ENCODE data around the gene KRT23. TPM values are rescaled to one million over a fixed set of nuclear protein-coding genes. Genes with fewer than 3 reads are reported as not detected.

The KRT23 gene
- total RNA-seq, 1 donor from 2014 or later: 0.60 TPM

- no peaks in the 10 kb centered on the region for H4K20me1 ChIP-seq (ENCODE audit: low read depth)
- H3K4me3 ChIP-seq: no peak overlapping the region
- no peaks in the 10 kb centered on the region for H3K36me3 ChIP-seq
- H3K4me1 ChIP-seq: peaks cover 47% of the 10 kb centered on the region
- no peak overlapping the region for H3K4me3 Mint-ChIP-seq
- no peak overlapping the region for H3K4me2 ChIP-seq
- no peak overlapping the region for H3K27ac ChIP-seq
- TF ChIP-seq EZH2phosphoT487 (IDR thresholded peaks at IDR 0.05) (no peak), EZH2 (IDR thresholded peaks at IDR 0.05) (no peak)
- TF ChIP-seq, protein P1, sequence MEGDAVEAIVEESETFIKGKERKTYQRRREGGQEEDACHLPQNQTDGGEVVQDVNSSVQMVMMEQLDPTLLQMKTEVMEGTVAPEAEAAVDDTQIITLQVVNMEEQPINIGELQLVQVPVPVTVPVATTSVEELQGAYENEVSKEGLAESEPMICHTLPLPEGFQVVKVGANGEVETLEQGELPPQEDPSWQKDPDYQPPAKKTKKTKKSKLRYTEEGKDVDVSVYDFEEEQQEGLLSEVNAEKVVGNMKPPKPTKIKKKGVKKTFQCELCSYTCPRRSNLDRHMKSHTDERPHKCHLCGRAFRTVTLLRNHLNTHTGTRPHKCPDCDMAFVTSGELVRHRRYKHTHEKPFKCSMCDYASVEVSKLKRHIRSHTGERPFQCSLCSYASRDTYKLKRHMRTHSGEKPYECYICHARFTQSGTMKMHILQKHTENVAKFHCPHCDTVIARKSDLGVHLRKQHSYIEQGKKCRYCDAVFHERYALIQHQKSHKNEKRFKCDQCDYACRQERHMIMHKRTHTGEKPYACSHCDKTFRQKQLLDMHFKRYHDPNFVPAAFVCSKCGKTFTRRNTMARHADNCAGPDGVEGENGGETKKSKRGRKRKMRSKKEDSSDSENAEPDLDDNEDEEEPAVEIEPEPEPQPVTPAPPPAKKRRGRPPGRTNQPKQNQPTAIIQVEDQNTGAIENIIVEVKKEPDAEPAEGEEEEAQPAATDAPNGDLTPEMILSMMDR (IDR thresholded peaks at IDR 0.05): no peak
- H3K27me3 ChIP-seq: no peaks in the 10 kb centered on the region
- H2AFZ ChIP-seq (replicated peaks): no peak overlapping the region
- peaks cover 32% of the 10 kb centered on the region for H3K4me1 Mint-ChIP-seq
- no peaks in the 10 kb centered on the region for H3K9me3 ChIP-seq (ENCODE audit: low read depth)
- peak overlapping the region; percentile 23 for H3K27ac Mint-ChIP-seq
- no peaks in the 10 kb centered on the region for H3K9me3 Mint-ChIP-seq
- DNase-seq (ENCODE audit: low spot score): no peak
- H3K27me3 Mint-ChIP-seq (ENCODE audit: insufficient read depth, low read depth): no peaks in the 10 kb centered on the region
- no peaks in the 10 kb centered on the region for H3K36me3 Mint-ChIP-seq
- peaks cover 36% of the 10 kb centered on the region for H3F3A ChIP-seq (ENCODE audit: low read depth)
- H3K9ac ChIP-seq: no peak overlapping the region
- no peaks in the 10 kb centered on the region for H3K79me2 ChIP-seq (ENCODE audit: low read depth)
These were observed 942 bp downstream of the KRT23 start for GRCh38 chr17:40936437-40936971.

GRCh38 chr17:40935624-40936023 is 1.8 kb downstream of the KRT23 start:
- DNase-seq (ENCODE audit: low spot score): no peak
- H3K4me3 ChIP-seq: no peak overlapping the region
- H3K4me1 ChIP-seq: peaks cover 50% of the 10 kb centered on the region
- H3K4me2 ChIP-seq: no peak overlapping the region
- Mint-ChIP-seq H3K36me3 (no peaks in the 10 kb centered on the region), H3K27ac (no peak overlapping the region), H3K9me3 (no peaks in the 10 kb centered on the region), H3K4me1 (peaks cover 32% of the 10 kb centered on the region), H3K27me3 (ENCODE audit: insufficient read depth, low read depth) (no peaks in the 10 kb centered on the region), H3K4me3 (no peak overlapping the region)
- H3K79me2 ChIP-seq (ENCODE audit: low read depth): no peaks in the 10 kb centered on the region
- peaks cover 40% of the 10 kb centered on the region for H3F3A ChIP-seq (ENCODE audit: low read depth)
- H3K27ac ChIP-seq: no peak overlapping the region
- H3K9ac ChIP-seq: no peak overlapping the region
- no peak overlapping the region for H2AFZ ChIP-seq (replicated peaks)
- H3K36me3 ChIP-seq: no peaks in the 10 kb centered on the region
- H3K9me3 ChIP-seq (ENCODE audit: low read depth): no peaks in the 10 kb centered on the region
- TF ChIP-seq EZH2phosphoT487 (IDR thresholded peaks at IDR 0.05) (no peak), EZH2 (IDR thresholded peaks at IDR 0.05) (no peak)
- TF ChIP-seq, protein P1 (IDR thresholded peaks at IDR 0.05): no peak
- no peaks in the 10 kb centered on the region for H4K20me1 ChIP-seq (ENCODE audit: low read depth)
- H3K27me3 ChIP-seq: no peaks in the 10 kb centered on the region

- no peaks in the 10 kb centered on the region for H3K36me3 ChIP-seq
- peaks cover 34% of the 10 kb centered on the region for H3F3A ChIP-seq (ENCODE audit: low read depth)
- no peaks in the 10 kb centered on the region for H3K9me3 Mint-ChIP-seq
- no peaks in the 10 kb centered on the region for H3K27me3 ChIP-seq
- no peaks in the 10 kb centered on the region for H4K20me1 ChIP-seq (ENCODE audit: low read depth)
- no peaks in the 10 kb centered on the region for H3K79me2 ChIP-seq (ENCODE audit: low read depth)
- no peaks in the 10 kb centered on the region for H3K27me3 Mint-ChIP-seq (ENCODE audit: insufficient read depth, low read depth)
- no peaks in the 10 kb centered on the region for H3K36me3 Mint-ChIP-seq
- peaks cover 48% of the 10 kb centered on the region for H3K4me1 ChIP-seq
- no peak overlapping the region for H3K4me3 Mint-ChIP-seq
- peaks cover 27% of the 10 kb centered on the region for H3K4me1 Mint-ChIP-seq
- no peak overlapping the region for H3K9ac ChIP-seq
- H3K27ac Mint-ChIP-seq: peak overlapping the region; percentile 86
- H3K4me3 ChIP-seq: no peak overlapping the region
- peak overlapping the region; percentile 95 for H3K27ac ChIP-seq
- no peaks in the 10 kb centered on the region for H3K9me3 ChIP-seq (ENCODE audit: low read depth)
- H3K4me2 ChIP-seq: peak overlapping the region; percentile 58
- DNase-seq (ENCODE audit: low spot score): peak; percentile 93
- H2AFZ ChIP-seq (replicated peaks): no peak overlapping the region
- TF ChIP-seq, protein P1 (IDR thresholded peaks at IDR 0.05): no peak
- TF ChIP-seq EZH2phosphoT487 (IDR thresholded peaks at IDR 0.05) (peak; percentile 22), EZH2 (IDR thresholded peaks at IDR 0.05) (no peak)
These were observed 4.8 kb downstream of the KRT23 start for GRCh38 chr17:40932608-40933007.

All from neural progenitor cell (in vitro differentiated cells).